ENCODE results near the gene KIF26A.

The KIF26A gene

DNA sequence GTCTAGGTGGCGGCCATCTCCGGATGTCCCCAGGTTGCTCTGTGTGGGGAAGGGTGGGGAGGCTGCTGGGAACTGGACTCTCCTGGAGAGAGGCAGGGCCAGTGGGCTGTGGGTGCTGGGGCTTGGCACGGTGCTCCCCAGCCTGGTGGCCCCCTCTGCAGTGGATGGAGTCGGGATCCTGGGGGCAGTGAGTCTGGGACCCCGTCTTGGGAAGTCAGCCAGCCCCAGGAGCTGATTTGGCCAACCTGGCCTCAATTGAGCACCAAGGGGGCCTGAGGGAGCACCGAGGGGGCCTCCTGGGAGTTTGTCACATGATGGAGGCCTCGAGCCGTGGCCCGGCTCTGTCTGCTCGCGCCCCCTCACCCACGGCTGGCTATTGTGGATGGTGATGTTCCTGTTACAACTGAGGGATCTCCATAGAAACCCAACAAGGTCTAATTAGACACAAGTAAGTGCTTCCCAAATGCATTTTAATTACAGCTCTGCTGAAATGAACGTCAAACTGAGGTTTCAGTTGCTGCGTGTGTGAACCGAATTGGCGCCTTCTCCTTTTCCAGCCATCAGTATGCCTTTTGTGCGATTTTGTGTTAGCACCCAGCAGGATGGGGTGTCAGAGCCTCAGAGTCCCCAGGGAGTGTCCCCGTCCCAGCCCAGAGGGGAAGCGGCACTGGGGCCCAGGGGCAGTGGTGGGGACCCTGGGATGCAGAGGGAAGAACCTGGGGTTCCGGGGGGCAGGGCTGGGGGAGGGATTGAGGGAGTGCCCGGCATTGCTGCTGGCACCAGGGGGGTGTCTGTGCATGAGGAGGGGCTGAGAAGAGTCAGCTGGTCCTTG, 71.8 kb downstream of the KIF26A start:
- DNase-seq (ENCODE audit: low spot score): no peak

GRCh38 chr14:104210817-104211195, 72.4 kb downstream of the KIF26A start:
- no peak for DNase-seq (ENCODE audit: low spot score)

GRCh38 chr14:104211215-104211614, 72.8 kb downstream of the KIF26A start:
- DNase-seq (ENCODE audit: low spot score): no peak

GRCh38 chr14:104211741-104212140, 73.4 kb downstream of the KIF26A start:
- DNase-seq (ENCODE audit: low spot score): no peak

- no peak for DNase-seq (ENCODE audit: low spot score)
These were observed 74.1 kb downstream of the KIF26A start for GRCh38 chr14:104212206-104213095.

- DNase-seq (ENCODE audit: low spot score): no peak
These were observed 75.1 kb downstream of the KIF26A start for GRCh38 chr14:104213301-104214034.

GRCh38 chr14:104214431-104215218, 76.2 kb downstream of the KIF26A start:
- no peak for DNase-seq (ENCODE audit: low spot score)

DNA sequence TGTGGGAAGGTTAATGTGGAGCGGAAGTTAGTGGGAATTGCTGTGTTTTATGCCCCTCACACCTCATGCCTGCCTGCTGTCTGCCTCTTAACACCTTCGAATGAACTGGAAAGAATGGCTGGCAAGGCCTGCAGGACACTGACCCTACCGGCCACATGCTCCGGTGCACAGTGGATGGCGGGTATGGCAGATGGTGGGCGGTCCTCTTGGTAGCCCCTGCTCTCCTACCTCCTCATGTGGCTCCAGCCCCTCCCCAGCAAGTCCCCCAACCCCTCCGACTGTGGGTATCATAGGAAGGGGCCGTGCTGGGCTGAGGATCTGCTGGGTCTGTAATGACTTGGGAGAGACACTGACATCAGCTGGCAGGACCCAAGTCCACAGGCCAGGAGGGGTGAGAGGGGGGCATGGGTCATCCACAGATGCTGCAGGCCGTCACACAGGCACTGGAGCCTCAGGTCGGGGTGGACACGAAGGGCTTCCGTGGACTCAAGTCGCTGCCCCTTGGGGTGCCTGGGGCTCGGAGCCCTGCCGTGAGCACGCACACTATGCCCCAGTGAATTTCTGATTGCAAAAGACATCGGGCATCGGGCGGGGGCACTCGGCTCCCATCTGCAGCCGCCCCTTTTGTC, 77.4 kb downstream of the KIF26A start:
- no peak for DNase-seq (ENCODE audit: low spot score)

GRCh38 chr14:104216457-104216856, 78.1 kb downstream of the KIF26A start:
- DNase-seq (ENCODE audit: low spot score): no peak

- DNase-seq (ENCODE audit: low spot score): no peak
These were observed 79.3 kb downstream of the KIF26A start for GRCh38 chr14:104217486-104218360.

GRCh38 chr14:104218361-104219180, 80.2 kb downstream of the KIF26A start:
- DNase-seq (ENCODE audit: low spot score): no peak

GRCh38 chr14:104219731-104220214, 81.4 kb downstream of the KIF26A start:
- no peak for DNase-seq (ENCODE audit: low spot score)

DNA sequence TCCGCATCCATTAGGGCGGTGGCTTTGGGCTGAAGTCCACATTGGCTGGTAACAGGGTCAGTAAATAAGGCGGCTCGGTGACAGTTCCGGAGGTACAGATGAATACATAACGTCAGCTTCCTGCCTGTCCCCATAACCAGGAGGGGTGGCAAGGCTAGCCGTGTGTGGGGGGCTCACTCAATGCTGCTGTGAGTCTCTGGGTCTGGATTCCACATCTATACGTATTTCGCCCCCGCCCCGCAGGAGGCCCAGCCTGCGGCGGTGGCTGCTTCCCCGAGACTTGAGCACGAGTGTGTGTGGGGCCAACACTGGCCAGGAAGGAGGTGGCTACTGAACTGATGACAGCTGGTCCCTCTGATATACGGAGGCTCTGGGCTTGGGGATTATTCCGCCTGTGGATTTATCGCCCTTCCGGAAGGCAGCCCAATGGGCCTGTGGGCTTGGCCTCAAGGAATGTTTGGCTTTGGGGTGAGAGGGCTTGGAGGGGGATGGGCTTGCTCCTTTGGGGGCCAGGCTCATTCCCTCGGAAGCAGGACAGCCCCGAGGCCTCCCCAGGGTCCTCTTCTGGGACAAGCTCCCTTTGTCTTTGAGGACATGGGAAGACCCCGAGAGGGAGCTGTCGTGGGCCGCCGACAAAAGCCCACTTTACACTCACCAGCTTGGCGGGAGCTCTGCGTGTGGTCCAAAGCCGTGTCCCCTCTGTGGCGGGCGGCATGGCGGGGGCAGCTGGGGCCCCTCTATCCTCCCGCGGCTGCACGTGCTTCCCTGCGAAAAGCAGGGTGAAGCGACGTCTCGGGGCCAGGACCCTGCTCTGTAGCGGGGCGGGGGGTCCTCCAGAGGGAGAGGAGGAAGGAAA, 82.1 kb downstream of the KIF26A start:
- DNase-seq (ENCODE audit: low spot score): no peak

DNA sequence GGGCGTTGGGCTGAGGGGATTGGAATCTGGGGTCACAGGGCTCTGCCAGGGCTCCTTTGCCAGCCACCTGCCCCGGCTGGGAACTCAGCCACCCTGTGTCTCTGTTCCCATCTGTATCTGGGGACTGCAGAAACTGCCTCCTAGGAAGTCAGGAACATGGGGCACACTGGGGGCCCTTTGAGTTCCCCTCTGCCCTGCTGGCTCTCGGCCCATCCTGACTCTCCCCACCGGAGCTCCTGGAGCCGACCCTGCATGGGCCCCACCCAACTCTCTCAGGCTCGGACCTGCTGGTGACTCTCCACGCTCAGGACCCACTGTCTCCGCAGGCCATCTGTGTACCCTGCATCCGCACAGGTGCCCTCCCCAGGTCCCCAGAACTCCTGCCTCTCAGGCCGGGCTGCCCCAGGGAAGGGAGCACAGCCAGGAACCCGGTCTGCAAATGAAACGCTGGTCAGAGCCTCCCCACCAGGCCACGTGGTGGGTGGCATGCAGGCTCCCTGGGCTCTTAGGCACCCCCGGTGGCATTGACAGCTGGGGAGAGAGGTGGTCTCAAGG, 82.8 kb downstream of the KIF26A start:
- DNase-seq (ENCODE audit: low spot score): no peak

- DNase-seq (ENCODE audit: low spot score): no peak
These were observed 83.4 kb downstream of the KIF26A start for GRCh38 chr14:104221636-104222369.

DNA sequence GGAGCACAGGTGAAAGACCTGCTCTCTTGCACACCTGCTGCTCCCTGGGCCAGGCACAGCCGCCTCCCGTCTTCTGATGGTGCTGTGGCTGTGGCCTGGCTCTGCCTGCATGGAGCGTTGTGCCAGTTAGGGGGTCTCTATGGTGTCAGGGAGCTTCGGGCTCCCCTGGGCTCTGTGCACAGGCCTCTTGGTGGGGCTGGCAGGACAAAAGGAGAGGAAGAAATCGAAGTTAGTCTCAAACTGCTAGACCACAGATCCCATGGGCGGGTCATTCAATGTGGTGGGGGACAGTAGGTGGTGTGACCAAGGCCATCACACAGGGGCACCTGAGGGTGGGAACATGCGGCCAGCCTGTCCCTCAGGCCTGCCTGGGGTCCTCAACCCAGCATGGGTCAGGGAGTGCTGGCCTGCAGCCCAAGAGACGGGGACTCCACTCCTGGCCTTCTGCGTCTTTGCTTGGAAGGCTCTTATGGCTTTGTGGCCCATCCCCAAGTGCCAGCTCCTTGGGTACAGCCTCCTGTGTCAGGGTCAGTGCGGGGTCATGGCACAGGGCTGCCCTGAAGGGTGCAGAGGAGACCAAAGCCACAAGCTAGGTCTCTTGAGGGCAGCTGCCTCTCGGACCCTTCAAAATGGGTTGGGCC, 84.1 kb downstream of the KIF26A start:
- DNase-seq (ENCODE audit: low spot score): no peak
